ENCODE data around the gene FLT1. TPM values are rescaled to one million over a fixed set of nuclear protein-coding genes. Genes with fewer than 3 reads are reported as not detected.

FLT1 gene
- total and polyA plus RNA-seq, 2 experiments from 2014 or later = 7.5 to 14.8 TPM

DNA sequence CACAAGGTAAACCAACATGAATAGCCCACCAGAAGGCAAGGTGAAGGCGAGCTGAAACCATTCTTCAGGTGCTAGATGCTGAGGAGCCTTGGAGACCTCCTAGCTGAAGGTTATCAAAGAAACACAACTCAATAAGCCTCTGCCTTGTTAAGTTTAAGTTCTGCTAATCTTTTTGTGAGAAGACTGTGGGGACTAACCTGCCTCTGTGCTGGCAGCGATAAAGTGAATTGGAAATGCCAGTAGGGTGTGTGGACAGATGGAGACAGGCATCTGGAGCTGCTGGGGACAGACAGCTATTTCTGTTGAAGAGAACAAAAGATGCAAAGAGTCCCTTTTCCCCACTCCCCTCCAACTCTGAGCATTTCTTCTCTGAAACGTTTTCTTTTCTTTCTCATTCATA is 33.5 kb upstream of the FLT1 start:
- H3K9me3 ChIP-seq (ENCODE audit: low read depth) = no peaks in the 10 kb centered on the region
- no peak for DNase-seq (ENCODE audit: low read depth in 1 of 2, low spot score in 1 of 2)
- H3K4me1 ChIP-seq (ENCODE audit: low read depth) = peaks cover 5% of the 10 kb centered on the region
- no peaks in the 10 kb centered on the region for H3K36me3 ChIP-seq
- TF ChIP-seq, protein P1, sequence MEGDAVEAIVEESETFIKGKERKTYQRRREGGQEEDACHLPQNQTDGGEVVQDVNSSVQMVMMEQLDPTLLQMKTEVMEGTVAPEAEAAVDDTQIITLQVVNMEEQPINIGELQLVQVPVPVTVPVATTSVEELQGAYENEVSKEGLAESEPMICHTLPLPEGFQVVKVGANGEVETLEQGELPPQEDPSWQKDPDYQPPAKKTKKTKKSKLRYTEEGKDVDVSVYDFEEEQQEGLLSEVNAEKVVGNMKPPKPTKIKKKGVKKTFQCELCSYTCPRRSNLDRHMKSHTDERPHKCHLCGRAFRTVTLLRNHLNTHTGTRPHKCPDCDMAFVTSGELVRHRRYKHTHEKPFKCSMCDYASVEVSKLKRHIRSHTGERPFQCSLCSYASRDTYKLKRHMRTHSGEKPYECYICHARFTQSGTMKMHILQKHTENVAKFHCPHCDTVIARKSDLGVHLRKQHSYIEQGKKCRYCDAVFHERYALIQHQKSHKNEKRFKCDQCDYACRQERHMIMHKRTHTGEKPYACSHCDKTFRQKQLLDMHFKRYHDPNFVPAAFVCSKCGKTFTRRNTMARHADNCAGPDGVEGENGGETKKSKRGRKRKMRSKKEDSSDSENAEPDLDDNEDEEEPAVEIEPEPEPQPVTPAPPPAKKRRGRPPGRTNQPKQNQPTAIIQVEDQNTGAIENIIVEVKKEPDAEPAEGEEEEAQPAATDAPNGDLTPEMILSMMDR (IDR thresholded peaks at IDR 0.05; ENCODE audit: low read depth, low read length) = no peak
- H3K4me3 ChIP-seq = no peak overlapping the region
- no peak overlapping the region for H3K27ac ChIP-seq
- peaks cover 37% of the 10 kb centered on the region for H3K27me3 ChIP-seq

DNA sequence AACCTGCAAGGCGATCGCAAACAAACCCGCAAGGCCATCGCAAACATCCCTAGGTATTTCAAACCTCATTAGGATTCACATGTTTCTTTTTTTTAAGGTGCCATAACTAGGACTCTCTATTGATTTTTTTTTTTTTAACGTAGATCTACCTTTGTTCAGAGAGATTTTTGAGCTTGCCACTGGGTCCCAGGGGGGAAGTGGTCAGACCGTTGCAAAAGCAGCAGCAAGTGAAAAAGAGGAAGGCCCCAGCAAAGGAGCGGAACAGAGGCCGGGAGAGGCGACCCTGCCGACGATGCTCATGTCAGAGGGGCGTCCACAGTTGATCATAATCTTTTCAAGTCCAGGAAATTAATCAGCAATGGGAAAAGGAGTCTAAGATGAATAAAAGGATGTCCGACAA is 32.7 kb upstream of the FLT1 start:
- Histone ChIP-seq H3K36me3 (no peaks in the 10 kb centered on the region), H3K9me3 (ENCODE audit: low read depth) (no peaks in the 10 kb centered on the region), H3K27ac (no peak overlapping the region), H3K4me3 (no peak overlapping the region), H3K27me3 (peaks cover 29% of the 10 kb centered on the region), H3K4me1 (ENCODE audit: low read depth) (peaks cover 5% of the 10 kb centered on the region)
- no peak for DNase-seq (ENCODE audit: low read depth in 1 of 2, low spot score in 1 of 2)
- TF ChIP-seq, protein P1 (IDR thresholded peaks at IDR 0.05; ENCODE audit: low read depth, low read length) = no peak

DNA sequence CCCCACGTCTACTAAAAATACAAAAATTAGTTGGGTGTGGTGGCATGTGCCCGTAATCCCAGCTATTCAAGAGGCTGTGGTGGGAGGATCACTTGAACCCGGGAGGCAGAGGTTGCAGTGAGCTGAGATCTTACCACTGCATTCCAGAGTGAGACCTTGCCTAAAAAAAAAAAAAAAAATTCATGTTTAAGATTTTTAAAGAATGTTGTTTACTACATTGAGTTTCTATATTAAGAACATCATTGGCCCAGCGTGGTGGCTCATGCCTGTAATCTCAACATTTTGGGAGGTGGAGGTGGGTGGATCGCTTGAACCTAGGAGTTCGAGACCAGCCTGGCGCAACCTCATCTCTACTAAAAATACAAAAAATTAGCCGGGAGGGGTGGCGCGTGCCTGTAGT is 31.9 kb upstream of the FLT1 start:
- peaks cover 22% of the 10 kb centered on the region for H3K27me3 ChIP-seq
- H3K4me3 ChIP-seq = no peak overlapping the region
- TF ChIP-seq, protein P1 (IDR thresholded peaks at IDR 0.05; ENCODE audit: low read depth, low read length) = no peak
- H3K4me1 ChIP-seq (ENCODE audit: low read depth) = peaks cover 5% of the 10 kb centered on the region
- H3K36me3 ChIP-seq = no peaks in the 10 kb centered on the region
- no peak overlapping the region for H3K27ac ChIP-seq
- H3K9me3 ChIP-seq (ENCODE audit: low read depth) = no peaks in the 10 kb centered on the region
- DNase-seq (ENCODE audit: low read depth in 1 of 2, low spot score in 1 of 2) = no peak

DNA sequence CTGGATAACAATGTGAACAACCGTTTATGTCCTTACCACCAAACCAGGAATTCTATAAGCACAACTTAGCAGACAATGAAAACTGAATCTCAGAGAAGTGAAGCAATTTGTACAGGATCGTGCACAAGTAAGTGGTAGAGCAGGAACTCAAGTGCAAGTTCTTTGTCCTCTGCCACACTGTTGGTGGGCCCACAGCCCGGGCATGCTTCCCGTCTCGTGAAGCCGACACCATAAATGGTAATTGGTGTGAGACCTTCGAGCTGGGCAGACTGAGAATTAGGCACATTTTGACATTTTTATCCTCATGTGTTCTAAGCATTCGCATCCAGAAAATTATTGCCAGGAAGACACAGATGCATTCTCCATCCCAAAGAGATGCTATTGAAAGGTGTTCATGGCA is 27.9 kb upstream of the FLT1 start:
- no peak overlapping the region for H3K27ac ChIP-seq
- H3K36me3 ChIP-seq = no peaks in the 10 kb centered on the region
- H3K9me3 ChIP-seq (ENCODE audit: low read depth) = no peaks in the 10 kb centered on the region
- DNase-seq (ENCODE audit: low read depth in 1 of 2, low spot score in 1 of 2) = no peak
- TF ChIP-seq, protein P1 (IDR thresholded peaks at IDR 0.05; ENCODE audit: low read depth, low read length) = no peak
- H3K4me3 ChIP-seq = no peak overlapping the region
- H3K27me3 ChIP-seq = no peaks in the 10 kb centered on the region
- peaks cover 5% of the 10 kb centered on the region for H3K4me1 ChIP-seq (ENCODE audit: low read depth)

DNA sequence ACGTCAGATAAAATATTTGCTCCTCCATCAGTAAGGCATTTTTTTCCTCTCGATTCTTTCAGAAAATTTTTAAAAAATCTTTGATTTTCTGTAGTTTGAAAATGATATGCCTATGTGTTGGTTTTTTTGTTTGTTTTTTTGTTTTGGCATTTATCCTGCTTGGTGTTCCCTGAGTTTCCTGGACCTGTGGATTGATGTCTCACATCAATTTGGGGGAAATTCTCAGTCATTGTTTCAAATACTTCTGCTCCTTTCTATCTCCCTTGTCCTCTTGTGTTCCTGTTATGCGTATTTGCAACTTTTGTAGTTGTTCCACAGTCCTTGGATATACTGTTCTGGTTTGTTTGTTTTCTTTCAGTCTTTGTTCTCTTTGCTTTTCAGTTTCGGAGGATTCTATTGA is 18.8 kb upstream of the FLT1 start:
- Histone ChIP-seq H3K27me3 (no peaks in the 10 kb centered on the region), H3K27ac (no peak overlapping the region), H3K9me3 (ENCODE audit: low read depth) (no peaks in the 10 kb centered on the region), H3K4me3 (no peak overlapping the region), H3K36me3 (no peaks in the 10 kb centered on the region), H3K4me1 (ENCODE audit: low read depth) (no peaks in the 10 kb centered on the region)
- TF ChIP-seq, protein P1 (IDR thresholded peaks at IDR 0.05; ENCODE audit: low read depth, low read length) = no peak
- no peak for DNase-seq (ENCODE audit: low read depth in 1 of 2, low spot score in 1 of 2)

DNA sequence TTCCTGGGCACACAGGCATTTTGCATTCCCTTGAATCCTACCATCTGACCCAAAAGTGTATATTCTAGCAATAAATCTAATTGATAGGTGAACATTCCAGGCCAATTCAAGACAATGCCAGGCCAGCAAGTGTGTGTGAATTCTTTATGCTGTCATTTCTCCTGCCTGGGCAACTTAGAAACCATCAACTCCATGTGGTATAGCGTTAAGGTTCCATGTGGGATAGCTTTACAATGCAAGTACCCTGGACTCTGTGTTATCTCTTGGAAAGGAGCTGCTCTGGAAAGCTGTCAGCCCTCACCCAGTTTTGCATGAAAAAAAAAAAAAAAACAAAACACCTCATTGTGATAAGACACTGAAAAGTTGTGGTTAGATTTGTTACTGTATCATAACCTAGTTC is 15.6 kb upstream of the FLT1 start:
- TF ChIP-seq, protein P1 (IDR thresholded peaks at IDR 0.05; ENCODE audit: low read depth, low read length) = no peak
- no peak for DNase-seq (ENCODE audit: low read depth in 1 of 2, low spot score in 1 of 2)
- H3K27ac ChIP-seq = no peak overlapping the region
- no peaks in the 10 kb centered on the region for H3K9me3 ChIP-seq (ENCODE audit: low read depth)
- H3K4me1 ChIP-seq (ENCODE audit: low read depth) = no peaks in the 10 kb centered on the region
- no peaks in the 10 kb centered on the region for H3K36me3 ChIP-seq
- no peak overlapping the region for H3K4me3 ChIP-seq
- no peaks in the 10 kb centered on the region for H3K27me3 ChIP-seq

All from cardiac muscle cell (in vitro differentiated cells and primary cell).